Measurements from ENCODE around the gene KATNAL2. TPM values are rescaled to one million over a fixed set of nuclear protein-coding genes. Genes with fewer than 3 reads are reported as not detected.
"Not testable (repeated sequence)": the region's sequence is repeated elsewhere in the genome, so short reads cannot be mapped to it uniquely, and the experiment has no call there.

The KATNAL2 gene
- total RNA-seq, 3 donors from 2014 or later, result 3.1 to 7.0 (median 5.7) TPM

DNA sequence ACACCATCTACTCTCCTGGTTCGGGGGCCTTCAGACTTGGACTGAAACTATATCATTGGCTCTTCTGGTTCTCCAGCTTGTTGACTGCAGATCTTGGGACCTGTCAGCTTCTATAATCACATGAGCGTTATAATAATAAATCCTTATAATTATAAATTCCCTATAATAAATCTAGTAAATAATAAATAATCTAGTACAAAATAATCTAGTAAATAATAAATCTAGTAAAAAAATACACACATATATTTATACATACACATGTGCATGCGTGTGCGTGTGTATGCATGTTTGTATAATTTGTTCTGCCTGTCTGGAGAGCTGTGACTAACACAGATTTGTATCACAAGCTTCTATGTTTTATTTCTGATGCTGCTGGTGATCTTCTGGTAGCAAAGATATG lies 40.8 kb downstream of the KATNAL2 start:
- no peaks in the 10 kb centered on the region for H3K4me1 ChIP-seq (ENCODE audit: low read depth)
- ATAC-seq (no peak), DNase-seq (no peak)
- no peaks in the 10 kb centered on the region for H3K36me3 ChIP-seq (ENCODE audit: low read depth)
- TF ChIP-seq, protein P1, sequence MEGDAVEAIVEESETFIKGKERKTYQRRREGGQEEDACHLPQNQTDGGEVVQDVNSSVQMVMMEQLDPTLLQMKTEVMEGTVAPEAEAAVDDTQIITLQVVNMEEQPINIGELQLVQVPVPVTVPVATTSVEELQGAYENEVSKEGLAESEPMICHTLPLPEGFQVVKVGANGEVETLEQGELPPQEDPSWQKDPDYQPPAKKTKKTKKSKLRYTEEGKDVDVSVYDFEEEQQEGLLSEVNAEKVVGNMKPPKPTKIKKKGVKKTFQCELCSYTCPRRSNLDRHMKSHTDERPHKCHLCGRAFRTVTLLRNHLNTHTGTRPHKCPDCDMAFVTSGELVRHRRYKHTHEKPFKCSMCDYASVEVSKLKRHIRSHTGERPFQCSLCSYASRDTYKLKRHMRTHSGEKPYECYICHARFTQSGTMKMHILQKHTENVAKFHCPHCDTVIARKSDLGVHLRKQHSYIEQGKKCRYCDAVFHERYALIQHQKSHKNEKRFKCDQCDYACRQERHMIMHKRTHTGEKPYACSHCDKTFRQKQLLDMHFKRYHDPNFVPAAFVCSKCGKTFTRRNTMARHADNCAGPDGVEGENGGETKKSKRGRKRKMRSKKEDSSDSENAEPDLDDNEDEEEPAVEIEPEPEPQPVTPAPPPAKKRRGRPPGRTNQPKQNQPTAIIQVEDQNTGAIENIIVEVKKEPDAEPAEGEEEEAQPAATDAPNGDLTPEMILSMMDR (IDR thresholded peaks at IDR 0.05), result no peak
- no peaks in the 10 kb centered on the region for H3K9me3 ChIP-seq
- intact Hi-C loops (cut with DNase I, micrococcal nuclease), result no loop called here
- no peak overlapping the region for H3K4me3 ChIP-seq

DNA sequence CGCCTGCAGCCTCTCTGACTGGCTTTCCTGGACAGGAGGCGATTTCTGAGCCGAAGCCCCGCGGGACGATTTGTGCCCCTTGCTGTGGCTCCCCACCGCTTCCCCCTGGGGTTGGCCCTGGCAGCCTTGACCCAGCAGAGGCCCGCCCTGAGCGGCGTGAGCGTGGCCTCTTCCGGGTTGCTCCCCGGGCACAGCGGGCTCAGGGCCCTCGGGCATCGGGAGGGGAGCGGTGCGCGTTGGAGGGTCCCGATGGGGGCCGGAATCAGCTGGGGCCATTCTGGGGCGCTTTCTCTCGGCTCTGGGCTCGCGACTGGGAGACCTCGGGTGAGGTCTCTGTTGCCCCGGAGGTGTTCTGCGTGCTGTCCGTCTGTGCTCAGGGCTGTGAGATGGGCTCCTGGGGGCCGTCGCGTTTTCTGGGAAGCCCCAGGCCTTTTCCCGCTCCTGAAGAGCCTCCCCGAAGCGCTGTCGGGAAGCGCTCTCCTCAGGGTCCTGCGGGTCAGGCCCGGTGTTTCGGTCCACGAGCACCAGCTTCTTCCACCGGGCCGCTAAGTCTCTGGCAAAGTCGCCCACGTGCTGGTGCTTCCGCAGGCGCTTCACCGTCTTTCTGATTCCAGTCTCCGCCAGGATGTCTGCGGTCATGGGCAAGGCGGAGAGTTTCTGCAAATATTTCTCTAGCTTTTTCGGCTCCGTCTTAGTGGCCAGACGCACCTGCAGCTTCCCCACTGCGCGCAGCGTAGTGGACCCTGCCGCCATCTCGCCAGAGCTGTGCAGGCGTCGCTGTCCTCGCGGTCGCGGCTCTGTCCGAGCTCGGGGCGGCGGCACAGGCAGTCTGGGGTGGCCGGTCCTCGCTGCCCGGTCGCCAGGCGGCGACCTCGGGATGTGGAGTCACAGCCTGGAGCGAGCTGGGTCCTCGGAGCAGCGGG lies 46.5 kb downstream of the KATNAL2 start:
- H3K4me3 ChIP-seq; H3K36me3 ChIP-seq (ENCODE audit: low read depth); intact Hi-C loops (cut with DNase I, micrococcal nuclease); H3K4me1 ChIP-seq (ENCODE audit: low read depth); H3K9me3 ChIP-seq; DNase-seq: not testable (repeated sequence)
- ATAC-seq, result peak; percentile 42

DNA sequence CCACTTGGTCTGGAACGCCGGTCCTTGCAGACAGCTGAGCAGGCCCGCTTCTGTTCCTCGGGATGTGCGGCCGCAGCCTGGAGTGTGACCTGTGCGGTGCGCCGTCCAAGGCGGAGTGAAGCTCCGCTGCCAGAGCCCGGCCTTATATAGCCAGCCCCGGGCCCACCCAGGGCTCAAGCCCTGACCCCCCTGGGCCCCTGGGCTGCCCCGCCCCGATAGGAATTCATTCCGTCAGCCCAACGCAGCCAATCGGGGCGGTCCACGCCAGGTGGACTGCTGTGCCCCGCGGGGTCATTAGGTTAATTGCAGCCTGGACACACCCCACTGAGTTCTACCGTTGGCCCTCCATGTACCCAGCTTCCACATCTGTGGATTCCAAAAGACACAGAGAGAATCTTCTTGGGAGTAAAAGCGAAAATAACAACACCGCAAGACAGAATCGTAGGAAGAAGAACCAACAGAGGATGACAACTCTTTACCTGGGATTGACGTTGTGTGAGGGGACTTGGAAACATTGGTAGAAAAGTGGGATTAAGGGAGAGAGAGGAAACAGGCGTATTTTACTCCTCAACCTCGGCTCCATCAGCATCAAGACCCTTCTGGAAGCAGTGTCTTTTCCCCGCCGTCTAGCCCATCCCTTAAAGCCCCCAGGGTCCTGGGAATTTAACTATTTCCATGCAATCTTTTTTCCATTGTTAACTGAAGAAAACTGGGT lies 47.3 kb downstream of the KATNAL2 start:
- peak; percentile 50 for ATAC-seq
- H3K4me3 ChIP-seq; DNase-seq; intact Hi-C loops (cut with DNase I, micrococcal nuclease); H3K36me3 ChIP-seq (ENCODE audit: low read depth); H3K4me1 ChIP-seq (ENCODE audit: low read depth); H3K9me3 ChIP-seq: not testable (repeated sequence)

DNA sequence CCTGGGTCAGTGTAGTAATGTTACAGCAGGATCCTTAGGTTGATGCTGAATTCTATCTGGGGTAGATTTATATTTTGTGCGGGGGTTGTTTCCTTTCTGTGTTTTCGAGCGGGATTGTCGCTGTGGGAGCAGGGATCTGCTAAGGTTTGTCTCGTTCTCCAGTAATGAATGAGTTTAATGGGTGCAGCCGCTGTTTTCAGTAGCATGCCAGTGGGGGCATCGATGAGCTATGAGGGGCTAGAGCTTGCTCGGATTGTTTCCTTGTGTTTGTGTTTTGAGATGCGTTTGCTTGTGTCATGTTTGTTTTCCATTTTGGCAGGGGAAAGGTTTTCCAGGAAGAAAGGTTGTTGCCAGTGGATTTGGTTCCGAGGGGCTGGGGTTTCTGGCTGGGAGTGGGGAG lies 48.9 kb downstream of the KATNAL2 start:
- H3K36me3 ChIP-seq (ENCODE audit: low read depth); ATAC-seq; H3K4me3 ChIP-seq; H3K4me1 ChIP-seq (ENCODE audit: low read depth); DNase-seq; intact Hi-C loops (cut with DNase I, micrococcal nuclease); H3K9me3 ChIP-seq: not testable (repeated sequence)

DNA sequence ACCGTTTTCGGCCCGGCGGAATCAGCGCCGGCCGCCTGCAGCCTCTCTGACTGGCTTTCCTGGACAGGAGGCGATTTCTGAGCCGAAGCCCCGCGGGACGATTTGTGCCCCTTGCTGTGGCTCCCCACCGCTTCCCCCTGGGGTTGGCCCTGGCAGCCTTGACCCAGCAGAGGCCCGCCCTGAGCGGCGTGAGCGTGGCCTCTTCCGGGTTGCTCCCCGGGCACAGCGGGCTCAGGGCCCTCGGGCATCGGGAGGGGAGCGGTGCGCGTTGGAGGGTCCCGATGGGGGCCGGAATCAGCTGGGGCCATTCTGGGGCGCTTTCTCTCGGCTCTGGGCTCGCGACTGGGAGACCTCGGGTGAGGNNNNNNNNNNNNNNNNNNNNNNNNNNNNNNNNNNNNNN lies 52.1 kb downstream of the KATNAL2 start:
- intact Hi-C loops (cut with DNase I, micrococcal nuclease); H3K4me3 ChIP-seq; H3K4me1 ChIP-seq (ENCODE audit: low read depth); DNase-seq; H3K36me3 ChIP-seq (ENCODE audit: low read depth); H3K9me3 ChIP-seq; ATAC-seq: not testable (repeated sequence)

DNA sequence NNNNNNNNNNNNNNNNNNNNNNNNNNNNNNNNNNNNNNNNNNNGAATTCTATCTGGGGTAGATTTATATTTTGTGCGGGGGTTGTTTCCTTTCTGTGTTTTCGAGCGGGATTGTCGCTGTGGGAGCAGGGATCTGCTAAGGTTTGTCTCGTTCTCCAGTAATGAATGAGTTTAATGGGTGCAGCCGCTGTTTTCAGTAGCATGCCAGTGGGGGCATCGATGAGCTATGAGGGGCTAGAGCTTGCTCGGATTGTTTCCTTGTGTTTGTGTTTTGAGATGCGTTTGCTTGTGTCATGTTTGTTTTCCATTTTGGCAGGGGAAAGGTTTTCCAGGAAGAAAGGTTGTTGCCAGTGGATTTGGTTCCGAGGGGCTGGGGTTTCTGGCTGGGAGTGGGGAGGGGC lies 102.5 kb downstream of the KATNAL2 start:
- H3K9me3 ChIP-seq; H3K36me3 ChIP-seq (ENCODE audit: low read depth); H3K4me1 ChIP-seq (ENCODE audit: low read depth); intact Hi-C loops (cut with DNase I, micrococcal nuclease); DNase-seq; ATAC-seq; H3K4me3 ChIP-seq: not testable (repeated sequence)

DNA sequence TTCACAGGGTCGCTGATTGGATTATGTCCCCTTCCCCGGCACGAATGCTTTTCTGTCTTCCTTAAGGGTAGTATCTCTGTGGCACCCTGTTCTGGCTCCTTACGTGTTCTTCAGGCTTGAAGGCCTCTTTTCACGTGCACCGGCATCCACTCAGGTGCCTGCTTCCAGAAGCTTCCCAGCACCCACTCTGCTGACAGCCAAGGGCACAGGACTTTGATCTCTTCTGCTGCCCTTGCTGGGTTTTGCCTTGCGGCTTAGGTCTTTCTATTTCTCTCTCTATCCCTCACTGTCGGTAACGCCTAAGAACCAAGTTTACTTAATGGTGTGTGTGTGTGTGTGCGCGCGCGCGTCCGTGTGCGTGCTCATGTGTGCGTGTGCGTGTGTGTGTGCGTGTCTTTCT lies 103.4 kb downstream of the KATNAL2 start:
- intact Hi-C loops (cut with DNase I, micrococcal nuclease); H3K4me3 ChIP-seq; H3K36me3 ChIP-seq (ENCODE audit: low read depth); H3K9me3 ChIP-seq; DNase-seq; H3K4me1 ChIP-seq (ENCODE audit: low read depth): not testable (repeated sequence)
- ATAC-seq, result peak; percentile 10

DNA sequence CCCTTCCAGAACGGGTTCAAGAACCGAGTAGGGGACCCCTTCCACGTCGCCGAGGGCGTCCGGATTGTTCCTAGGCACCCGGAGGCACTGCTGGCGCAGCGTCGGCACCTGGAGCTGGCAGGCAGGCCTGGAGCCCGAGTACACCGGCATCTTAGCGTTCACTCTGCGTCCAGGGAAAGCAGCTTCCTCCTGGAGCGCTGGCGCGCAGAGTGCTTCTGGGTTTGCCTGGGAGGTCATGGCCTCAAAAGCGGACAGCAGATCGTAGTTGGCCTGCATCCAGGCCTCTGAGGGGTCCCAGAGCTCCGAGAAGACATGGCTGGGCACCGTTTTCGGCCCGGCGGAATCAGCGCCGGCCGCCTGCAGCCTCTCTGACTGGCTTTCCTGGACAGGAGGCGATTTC lies 105.4 kb downstream of the KATNAL2 start:
- H3K36me3 ChIP-seq (ENCODE audit: low read depth); H3K9me3 ChIP-seq; intact Hi-C loops (cut with DNase I, micrococcal nuclease); H3K4me1 ChIP-seq (ENCODE audit: low read depth); H3K4me3 ChIP-seq; ATAC-seq: not testable (repeated sequence)
- peak in 1 of 3 donors; percentile 63 for DNase-seq

DNA sequence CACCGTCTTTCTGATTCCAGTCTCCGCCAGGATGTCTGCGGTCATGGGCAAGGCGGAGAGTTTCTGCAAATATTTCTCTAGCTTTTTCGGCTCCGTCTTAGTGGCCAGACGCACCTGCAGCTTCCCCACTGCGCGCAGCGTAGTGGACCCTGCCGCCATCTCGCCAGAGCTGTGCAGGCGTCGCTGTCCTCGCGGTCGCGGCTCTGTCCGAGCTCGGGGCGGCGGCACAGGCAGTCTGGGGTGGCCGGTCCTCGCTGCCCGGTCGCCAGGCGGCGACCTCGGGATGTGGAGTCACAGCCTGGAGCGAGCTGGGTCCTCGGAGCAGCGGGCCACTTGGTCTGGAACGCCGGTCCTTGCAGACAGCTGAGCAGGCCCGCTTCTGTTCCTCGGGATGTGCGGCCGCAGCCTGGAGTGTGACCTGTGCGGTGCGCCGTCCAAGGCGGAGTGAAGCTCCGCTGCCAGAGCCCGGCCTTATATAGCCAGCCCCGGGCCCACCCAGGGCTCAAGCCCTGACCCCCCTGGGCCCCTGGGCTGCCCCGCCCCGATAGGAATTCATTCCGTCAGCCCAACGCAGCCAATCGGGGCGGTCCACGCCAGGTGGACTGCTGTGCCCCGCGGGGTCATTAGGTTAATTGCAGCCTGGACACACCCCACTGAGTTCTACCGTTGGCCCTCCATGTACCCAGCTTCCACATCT lies 106.5 kb downstream of the KATNAL2 start:
- H3K4me3 ChIP-seq; intact Hi-C loops (cut with DNase I, micrococcal nuclease); H3K36me3 ChIP-seq (ENCODE audit: low read depth); DNase-seq; H3K4me1 ChIP-seq (ENCODE audit: low read depth); H3K9me3 ChIP-seq: not testable (repeated sequence)
- peak; percentile 15 for ATAC-seq

DNA sequence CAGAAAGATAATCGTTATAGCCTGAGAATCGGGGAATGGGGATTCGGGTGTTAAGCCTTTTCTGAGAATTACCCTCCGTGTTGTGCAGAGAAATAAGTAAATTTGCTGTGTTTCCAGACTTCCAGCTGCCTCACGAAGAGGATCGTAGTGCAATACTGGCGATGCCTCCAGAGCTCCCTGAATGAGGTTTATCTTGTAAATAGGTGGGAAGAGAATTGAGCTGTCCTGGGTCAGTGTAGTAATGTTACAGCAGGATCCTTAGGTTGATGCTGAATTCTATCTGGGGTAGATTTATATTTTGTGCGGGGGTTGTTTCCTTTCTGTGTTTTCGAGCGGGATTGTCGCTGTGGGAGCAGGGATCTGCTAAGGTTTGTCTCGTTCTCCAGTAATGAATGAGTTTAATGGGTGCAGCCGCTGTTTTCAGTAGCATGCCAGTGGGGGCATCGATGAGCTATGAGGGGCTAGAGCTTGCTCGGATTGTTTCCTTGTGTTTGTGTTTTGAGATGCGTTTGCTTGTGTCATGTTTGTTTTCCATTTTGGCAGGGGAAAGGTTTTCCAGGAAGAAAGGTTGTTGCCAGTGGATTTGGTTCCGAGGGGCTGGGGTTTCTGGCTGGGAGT lies 108.3 kb downstream of the KATNAL2 start:
- ATAC-seq, result peak; percentile 1
- H3K36me3 ChIP-seq (ENCODE audit: low read depth); DNase-seq; H3K9me3 ChIP-seq; H3K4me3 ChIP-seq; intact Hi-C loops (cut with DNase I, micrococcal nuclease); H3K4me1 ChIP-seq (ENCODE audit: low read depth): not testable (repeated sequence)

DNA sequence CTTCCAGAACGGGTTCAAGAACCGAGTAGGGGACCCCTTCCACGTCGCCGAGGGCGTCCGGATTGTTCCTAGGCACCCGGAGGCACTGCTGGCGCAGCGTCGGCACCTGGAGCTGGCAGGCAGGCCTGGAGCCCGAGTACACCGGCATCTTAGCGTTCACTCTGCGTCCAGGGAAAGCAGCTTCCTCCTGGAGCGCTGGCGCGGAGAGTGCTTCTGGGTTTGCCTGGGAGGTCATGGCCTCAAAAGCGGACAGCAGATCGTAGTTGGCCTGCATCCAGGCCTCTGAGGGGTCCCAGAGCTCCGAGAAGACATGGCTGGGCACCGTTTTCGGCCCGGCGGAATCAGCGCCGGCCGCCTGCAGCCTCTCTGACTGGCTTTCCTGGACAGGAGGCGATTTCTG lies 111.3 kb downstream of the KATNAL2 start:
- H3K9me3 ChIP-seq; H3K4me3 ChIP-seq; ATAC-seq; H3K36me3 ChIP-seq (ENCODE audit: low read depth); H3K4me1 ChIP-seq (ENCODE audit: low read depth); intact Hi-C loops (cut with DNase I, micrococcal nuclease): not testable (repeated sequence)
- peak in 1 of 3 donors; percentile 51 for DNase-seq

DNA sequence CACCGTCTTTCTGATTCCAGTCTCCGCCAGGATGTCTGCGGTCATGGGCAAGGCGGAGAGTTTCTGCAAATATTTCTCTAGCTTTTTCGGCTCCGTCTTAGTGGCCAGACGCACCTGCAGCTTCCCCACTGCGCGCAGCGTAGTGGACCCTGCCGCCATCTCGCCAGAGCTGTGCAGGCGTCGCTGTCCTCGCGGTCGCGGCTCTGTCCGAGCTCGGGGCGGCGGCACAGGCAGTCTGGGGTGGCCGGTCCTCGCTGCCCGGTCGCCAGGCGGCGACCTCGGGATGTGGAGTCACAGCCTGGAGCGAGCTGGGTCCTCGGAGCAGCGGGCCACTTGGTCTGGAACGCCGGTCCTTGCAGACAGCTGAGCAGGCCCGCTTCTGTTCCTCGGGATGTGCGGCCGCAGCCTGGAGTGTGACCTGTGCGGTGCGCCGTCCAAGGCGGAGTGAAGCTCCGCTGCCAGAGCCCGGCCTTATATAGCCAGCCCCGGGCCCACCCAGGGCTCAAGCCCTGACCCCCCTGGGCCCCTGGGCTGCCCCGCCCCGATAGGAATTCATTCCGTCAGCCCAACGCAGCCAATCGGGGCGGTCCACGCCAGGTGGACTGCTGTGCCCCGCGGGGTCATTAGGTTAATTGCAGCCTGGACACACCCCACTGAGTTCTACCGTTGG lies 112.4 kb downstream of the KATNAL2 start:
- DNase-seq; H3K4me1 ChIP-seq (ENCODE audit: low read depth); H3K36me3 ChIP-seq (ENCODE audit: low read depth); intact Hi-C loops (cut with DNase I, micrococcal nuclease); H3K4me3 ChIP-seq; H3K9me3 ChIP-seq: not testable (repeated sequence)
- peak; percentile 29 for ATAC-seq

Data from mucosa of descending colon (tissue), 3 donors.